DND-41 (cell line): ENCODE measurements around the gene ITPR1.

Experiments used
- EZH2 ChIP-seq: IDR thresholded peaks from 3 replicates; pipeline ENCODE4 v1.6.1; 2012; ENCODE audit warnings: borderline replicate concordance, low read depth, mild to moderate bottlenecking, moderate library complexity, low read length, inconsistent platforms; ENCODE audit not compliant: severe bottlenecking
- TF ChIP-seq, protein P1 (sequence below): IDR thresholded peaks from 2 replicates; pipeline ENCODE4 v1.5.1; 2012; ENCODE audit warnings: borderline replicate concordance, low read length, moderate library complexity, mild to moderate bottlenecking; ENCODE audit not compliant: poor library complexity, severe bottlenecking; ENCODE audit errors: extremely low read depth

DNA sequence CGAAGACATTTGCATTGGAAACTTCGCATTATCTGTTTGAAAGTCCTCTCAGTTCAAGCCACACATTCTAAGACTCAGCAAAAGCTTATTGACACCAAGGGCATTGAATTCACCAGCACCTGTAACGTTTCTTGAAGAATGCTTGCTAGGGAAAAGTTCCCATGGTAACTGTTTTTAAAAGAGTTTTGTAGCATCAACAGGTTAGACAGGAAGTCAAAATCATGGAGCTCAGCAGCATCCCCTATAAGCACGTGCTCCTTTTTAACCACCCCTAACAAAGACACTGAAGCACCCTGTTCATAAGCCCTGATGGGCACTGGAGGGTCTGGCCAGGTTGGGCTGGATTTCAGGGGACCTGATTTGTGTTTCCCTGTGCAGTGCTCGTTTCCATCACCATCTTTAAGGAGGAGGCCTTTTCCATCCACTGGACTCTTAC lies 256.4 kb downstream of the ITPR1 start:
- TF ChIP-seq, protein P1, sequence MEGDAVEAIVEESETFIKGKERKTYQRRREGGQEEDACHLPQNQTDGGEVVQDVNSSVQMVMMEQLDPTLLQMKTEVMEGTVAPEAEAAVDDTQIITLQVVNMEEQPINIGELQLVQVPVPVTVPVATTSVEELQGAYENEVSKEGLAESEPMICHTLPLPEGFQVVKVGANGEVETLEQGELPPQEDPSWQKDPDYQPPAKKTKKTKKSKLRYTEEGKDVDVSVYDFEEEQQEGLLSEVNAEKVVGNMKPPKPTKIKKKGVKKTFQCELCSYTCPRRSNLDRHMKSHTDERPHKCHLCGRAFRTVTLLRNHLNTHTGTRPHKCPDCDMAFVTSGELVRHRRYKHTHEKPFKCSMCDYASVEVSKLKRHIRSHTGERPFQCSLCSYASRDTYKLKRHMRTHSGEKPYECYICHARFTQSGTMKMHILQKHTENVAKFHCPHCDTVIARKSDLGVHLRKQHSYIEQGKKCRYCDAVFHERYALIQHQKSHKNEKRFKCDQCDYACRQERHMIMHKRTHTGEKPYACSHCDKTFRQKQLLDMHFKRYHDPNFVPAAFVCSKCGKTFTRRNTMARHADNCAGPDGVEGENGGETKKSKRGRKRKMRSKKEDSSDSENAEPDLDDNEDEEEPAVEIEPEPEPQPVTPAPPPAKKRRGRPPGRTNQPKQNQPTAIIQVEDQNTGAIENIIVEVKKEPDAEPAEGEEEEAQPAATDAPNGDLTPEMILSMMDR, result no peak
- TF ChIP-seq EZH2, result no peak
